ENCODE data around the gene CARD10.
"Not testable (repeated sequence)": the region's sequence is repeated elsewhere in the genome, so short reads cannot be mapped to it uniquely, and the experiment has no call there.

Gene CARD10

GRCh38 chr22:37558815-37559214, 39.6 kb upstream of the CARD10 start:
- no peak for DNase-seq
- intact Hi-C loops (cut with DNase I), result no loop called here

GRCh38 chr22:37557321-37558001, 38.2 kb upstream of the CARD10 start:
- intact Hi-C loops (cut with DNase I), result no loop called here
- DNase-seq, result no peak

- no peak for DNase-seq
- intact Hi-C loops (cut with DNase I), result no loop called here
These were observed 37.5 kb upstream of the CARD10 start for GRCh38 chr22:37556710-37557109.

GRCh38 chr22:37555029-37555428, 35.8 kb upstream of the CARD10 start:
- intact Hi-C loops (cut with DNase I), result no loop called here
- no peak for DNase-seq

- intact Hi-C loops (cut with DNase I), result no loop called here
These were observed 34.5 kb upstream of the CARD10 start for GRCh38 chr22:37553725-37554124.

GRCh38 chr22:37552524-37553163, 33.4 kb upstream of the CARD10 start:
- intact Hi-C loops (cut with DNase I), result no loop called here
- no peak for DNase-seq

More at GRCh38 chr22:37553725-37554124, 34.5 kb upstream of the CARD10 start:
- DNase-seq, result no peak

GRCh38 chr22:37551981-37552380, 32.8 kb upstream of the CARD10 start:
- no peak for DNase-seq
- intact Hi-C loops (cut with DNase I), result no loop called here

GRCh38 chr22:37550921-37551320, 31.7 kb upstream of the CARD10 start:
- intact Hi-C loops (cut with DNase I); DNase-seq: not testable (repeated sequence)

GRCh38 chr22:37549704-37550059, 30.5 kb upstream of the CARD10 start:
- intact Hi-C loops (cut with DNase I), result no loop called here

GRCh38 chr22:37547251-37547741, 28.1 kb upstream of the CARD10 start:
- no peak for DNase-seq
- intact Hi-C loops (cut with DNase I), result loop anchor here (2.0 kb wide), 1 partner anchor 20 kb away; no protein-coding TSS in a partner anchor

More at GRCh38 chr22:37549704-37550059, 30.5 kb upstream of the CARD10 start:
- peak; percentile 66 to 97 (median 81) for DNase-seq

GRCh38 chr22:37546437-37547250, 27.4 kb upstream of the CARD10 start:
- peak in 6 of 10 donors; percentile 49 to 95 (median 78) for DNase-seq
- intact Hi-C loops (cut with DNase I), result loop anchor here (2.0 kb wide), 1 partner anchor 20 kb away; no protein-coding TSS in a partner anchor

GRCh38 chr22:37545703-37546436, 26.7 kb upstream of the CARD10 start:
- peak in 2 of 10 donors; percentile 38 to 85 for DNase-seq
- intact Hi-C loops (cut with DNase I), result loop anchor here (2.0 kb wide), 1 partner anchor 21 kb away; no protein-coding TSS in a partner anchor

GRCh38 chr22:37544955-37545702, 25.9 kb upstream of the CARD10 start:
- DNase-seq, result peak in 6 of 10 donors; percentile 54 to 92 (median 68)
- intact Hi-C loops (cut with DNase I), result no loop called here

GRCh38 chr22:37542959-37543358, 23.7 kb upstream of the CARD10 start:
- intact Hi-C loops (cut with DNase I), result no loop called here
- DNase-seq, result no peak

GRCh38 chr22:37542416-37542815, 23.2 kb upstream of the CARD10 start:
- intact Hi-C loops (cut with DNase I), result not testable (repeated sequence)

GRCh38 chr22:37539790-37540189, 20.6 kb upstream of the CARD10 start:
- intact Hi-C loops (cut with DNase I), result not testable (repeated sequence)

More at GRCh38 chr22:37542416-37542815, 23.2 kb upstream of the CARD10 start:
- not testable (repeated sequence) for DNase-seq

GRCh38 chr22:37538590-37539357, 19.6 kb upstream of the CARD10 start:
- DNase-seq, result peak; percentile 82 to 99 (median 94)
- intact Hi-C loops (cut with DNase I), result loop anchor here (1.0 kb wide), 1 partner anchor 54 kb away; no protein-coding TSS in a partner anchor

More at GRCh38 chr22:37539790-37540189, 20.6 kb upstream of the CARD10 start:
- peak in 1 of 10 donors; percentile 22 for DNase-seq

- intact Hi-C loops (cut with DNase I), result no loop called here
These were observed 15.9 kb upstream of the CARD10 start for GRCh38 chr22:37535159-37535558.

More at GRCh38 chr22:37535159-37535558, 15.9 kb upstream of the CARD10 start:
- DNase-seq, result no peak

Data from posterior cingulate gyrus (tissue), 11 donors.